DMS53 treated with DMSO at 0.1 percent for 48 hours (cell line): ENCODE data around the gene TMUB1.
A peak's percentile ranks its signal among the peaks of the same experiment; 100 is the strongest.

Experiments
- DNase-seq: peaks from one replicate; lab custom pipeline; 2025; ENCODE audit not compliant: unreplicated experiment; lab: John Stamatoyannopoulos, UW

Gene TMUB1

GRCh38 chr7:151071032-151071866 is 12.0 kb downstream of the TMUB1 start:
- no peak for DNase-seq

DNA sequence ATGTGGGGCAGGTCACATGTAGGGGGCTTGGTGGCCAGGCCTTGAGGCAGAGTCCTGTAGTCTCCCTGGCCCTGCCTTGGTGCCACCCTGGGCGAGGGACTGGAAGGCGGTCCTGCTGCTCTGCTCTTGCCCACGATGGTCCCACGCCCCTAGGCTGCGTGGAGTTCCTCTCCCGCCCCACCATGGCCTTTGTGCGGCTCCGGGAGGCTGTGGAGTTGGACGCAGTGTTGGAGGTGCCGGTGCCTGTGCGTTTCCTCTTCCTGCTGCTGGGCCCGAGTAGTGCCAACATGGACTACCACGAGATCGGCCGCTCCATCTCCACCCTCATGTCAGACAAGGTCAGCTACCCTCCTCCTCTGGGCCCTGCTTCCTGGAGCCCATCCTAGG is 12.7 kb downstream of the TMUB1 start:
- DNase-seq: no peak

- DNase-seq: no peak
These were observed 13.3 kb downstream of the TMUB1 start for GRCh38 chr7:151069841-151070573.

- no peak for DNase-seq
These were observed 15.1 kb downstream of the TMUB1 start for GRCh38 chr7:151068069-151068773.

DNA sequence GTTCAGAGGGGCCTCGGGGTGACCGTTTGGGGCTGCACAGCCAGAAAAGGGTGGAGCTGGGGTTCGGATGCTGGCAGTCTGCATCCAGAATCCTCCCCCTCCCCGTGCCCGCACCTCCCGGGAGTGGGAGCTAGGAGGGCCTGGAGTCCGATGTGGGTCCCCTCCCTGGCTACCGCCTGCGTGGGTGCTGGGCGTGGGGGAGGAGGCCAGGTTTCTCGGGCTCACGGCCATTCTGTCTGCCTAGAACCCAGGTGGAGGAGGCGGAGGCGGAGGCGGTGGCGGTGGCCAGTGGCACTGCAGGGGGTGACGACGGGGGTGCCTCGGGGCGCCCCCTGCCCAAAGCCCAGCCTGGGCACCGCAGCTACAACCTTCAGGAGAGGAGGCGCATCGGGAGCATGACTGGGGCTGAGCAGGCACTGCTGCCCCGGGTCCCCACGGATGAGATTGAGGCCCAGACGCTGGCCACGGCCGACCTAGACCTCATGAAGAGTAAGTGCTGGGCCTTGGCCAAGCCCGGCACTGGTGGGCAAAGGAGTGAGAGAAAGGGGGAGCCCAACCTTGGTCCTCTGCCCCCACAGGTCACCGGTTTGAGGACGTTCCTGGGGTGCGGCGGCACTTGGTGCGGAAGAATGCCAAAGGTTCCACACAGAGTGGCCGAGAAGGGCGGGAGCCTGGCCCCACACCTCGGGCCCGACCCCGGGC is 16.9 kb downstream of the TMUB1 start:
- no peak for DNase-seq

GRCh38 chr7:151065516-151065915 is 17.8 kb downstream of the TMUB1 start:
- DNase-seq: no peak

DNA sequence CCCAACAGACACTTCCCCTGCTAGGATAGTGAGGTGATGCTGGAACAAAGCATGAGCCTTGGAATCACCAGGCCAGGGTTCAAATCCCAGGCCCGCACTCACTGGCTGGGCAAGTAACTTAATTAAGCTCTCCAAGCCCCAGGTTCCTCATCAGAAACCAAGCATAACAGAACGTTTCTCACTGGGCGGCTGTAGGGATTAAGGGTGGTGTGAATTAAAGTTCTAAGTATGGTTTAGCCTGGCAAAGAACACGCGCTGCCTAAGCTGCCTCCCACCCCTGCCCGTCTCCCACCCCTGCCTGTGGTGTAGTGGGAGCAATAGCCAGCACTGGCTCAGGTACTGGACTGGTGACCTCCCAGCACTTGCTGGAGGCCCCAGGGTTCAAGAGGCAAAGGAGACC is 18.3 kb downstream of the TMUB1 start:
- DNase-seq: no peak

GRCh38 chr7:151064454-151064853 is 18.8 kb downstream of the TMUB1 start:
- no peak for DNase-seq

DNA sequence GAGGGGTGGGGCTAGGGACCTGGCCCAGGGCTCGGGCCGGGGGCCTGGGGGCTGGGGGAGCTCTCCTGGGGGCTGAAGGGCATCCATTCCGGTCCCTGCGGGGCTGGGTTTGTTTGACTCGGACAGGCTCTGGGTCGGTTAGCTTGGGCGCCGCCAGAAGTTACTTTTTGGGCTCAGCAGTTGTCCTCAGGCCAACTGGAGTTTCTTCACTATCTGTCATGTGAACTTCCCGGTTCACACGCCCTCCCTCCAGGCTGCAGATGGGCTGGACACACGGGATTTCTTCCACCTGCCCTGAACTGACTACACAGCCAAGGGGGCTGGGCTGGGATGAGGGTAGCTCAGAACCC is 20.1 kb downstream of the TMUB1 start:
- peak; percentile 19 for DNase-seq

DNA sequence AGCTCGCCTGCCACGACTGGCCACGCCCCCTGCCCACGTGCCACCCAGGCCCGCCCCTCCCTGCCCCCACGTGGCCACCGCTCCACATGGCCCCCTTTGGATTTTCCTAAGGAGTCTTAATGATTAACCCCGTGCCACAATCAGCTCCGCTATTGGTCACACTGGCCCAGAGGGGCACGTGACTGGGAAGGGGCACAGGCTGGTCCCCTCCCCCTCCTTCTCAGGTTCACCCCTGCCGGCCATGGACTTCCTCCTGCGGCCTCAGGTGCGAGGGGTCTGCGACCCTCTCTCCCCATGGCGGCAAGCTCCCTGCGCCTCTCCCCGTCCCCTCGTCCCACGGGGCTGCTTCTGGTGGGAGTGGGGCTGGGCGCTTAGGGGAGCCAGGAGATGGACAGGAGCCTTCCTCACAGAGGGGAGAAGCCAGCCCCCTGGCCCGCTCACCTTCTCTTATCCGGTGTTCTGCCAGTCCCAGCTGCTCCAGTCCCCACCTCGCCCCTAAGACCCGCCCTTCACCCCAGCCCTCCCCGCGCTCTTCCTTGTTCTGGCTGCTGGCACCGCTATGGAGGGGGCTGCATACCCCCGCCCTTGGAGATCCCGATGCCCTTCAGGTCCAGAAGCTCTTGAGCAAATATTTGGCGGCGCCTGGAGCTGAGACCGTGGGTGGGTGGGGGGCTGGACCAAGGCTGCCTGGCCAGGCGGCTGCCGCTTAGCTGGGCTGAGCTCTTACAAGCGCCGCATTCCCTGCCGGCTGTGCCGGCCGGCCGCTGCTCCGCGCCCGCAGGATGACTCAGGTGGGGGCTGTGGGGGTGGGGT is 20.7 kb downstream of the TMUB1 start:
- DNase-seq: peak; percentile 96

DNA sequence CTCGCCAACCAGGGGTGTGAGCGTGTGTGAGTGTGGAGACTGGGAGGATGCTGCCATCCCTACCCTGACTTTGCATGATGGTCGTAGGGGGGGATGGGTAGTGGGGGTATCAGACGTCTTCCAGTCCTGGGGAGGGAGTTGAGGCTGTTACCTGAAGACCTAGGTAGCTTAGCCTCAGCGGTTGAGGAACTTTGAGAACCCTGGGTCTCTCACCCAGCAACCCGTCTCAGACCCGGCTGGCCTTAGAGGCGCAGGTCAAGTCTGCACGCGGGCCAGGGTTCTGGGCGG is 21.2 kb downstream of the TMUB1 start:
- no peak for DNase-seq

DNA sequence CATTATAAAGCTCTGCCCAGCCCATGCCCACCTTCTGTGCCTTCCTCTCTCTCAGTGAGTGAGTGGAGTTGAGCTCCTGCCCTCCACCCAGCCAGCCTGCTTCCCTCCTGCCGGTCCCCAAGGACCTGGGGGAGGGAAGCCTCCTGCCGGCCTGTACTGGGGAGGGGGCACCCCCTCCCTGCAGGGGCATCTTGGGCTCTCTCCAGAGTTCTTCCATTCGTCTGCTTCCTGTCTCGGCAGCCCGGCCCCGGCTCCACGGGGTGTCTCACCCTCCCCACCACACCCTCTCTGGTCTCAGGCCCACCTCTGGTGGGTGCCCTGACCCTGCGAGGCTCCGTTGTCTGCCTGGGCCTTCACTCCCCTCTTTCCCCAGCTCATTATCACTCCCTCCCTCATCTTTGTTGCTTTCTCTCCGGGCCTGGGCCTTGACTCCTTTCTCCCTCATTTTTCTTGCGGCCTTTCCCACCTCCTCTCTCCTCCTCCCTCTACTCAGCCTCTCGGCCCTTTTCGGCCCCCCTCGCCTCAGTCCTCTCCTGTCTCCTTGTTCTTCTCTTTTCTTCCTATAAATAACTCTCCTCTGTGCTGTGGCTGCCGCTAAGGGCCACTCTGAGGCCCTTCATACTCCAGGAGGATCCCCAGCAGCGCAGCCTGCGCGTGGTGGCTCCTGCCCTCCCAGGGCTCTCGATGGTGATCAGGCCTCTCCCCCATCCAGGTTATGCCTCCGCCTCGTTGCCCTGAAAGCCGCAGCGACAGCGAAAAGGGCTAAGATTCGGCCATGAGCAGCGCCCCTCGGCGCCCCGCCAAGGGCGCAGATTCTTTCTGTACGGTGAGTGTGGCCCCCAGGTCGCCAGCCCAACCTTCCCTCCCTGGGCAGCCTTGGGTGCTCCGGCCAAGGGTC is 21.8 kb downstream of the TMUB1 start:
- DNase-seq: no peak

DNA sequence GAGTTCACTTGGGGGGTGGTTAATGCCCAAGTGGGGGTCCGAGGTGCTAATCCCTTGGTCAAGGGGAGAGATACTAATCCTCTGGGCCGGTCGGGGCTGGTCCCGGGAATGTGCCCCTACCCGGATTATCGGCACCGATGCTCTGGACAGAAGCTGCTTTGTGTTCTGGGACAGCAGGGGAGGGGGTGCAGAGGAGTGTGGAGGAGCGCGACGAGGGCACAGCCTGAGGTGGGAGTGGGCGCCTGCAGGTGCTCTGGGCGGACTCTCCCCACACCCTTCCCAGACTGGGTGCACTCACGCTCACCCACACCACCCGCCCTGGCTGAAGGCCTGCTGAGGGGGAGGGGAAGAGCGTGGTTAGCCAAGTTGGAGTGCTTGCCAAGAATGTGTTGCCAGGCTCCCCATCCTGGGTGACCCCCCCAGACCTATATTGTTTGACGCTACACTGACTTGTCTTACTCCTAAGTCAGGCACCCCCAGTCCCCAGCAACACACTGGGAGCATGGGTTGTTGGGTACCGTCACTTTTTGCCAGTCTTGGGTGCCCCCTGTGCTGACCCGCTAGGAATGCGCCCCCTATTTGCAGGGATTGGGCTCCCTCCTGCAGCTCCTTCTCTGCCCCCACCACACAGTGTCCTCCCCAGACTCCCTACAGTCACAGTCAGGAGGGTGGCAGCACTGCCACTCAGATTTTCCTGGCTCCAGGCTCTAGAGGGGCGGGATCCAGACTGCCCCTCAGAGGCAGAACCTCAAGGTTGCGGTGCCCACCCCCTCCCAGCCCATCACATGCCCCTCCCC is 22.7 kb downstream of the TMUB1 start:
- no peak for DNase-seq

GRCh38 chr7:151060113-151060415 is 23.2 kb downstream of the TMUB1 start:
- no peak for DNase-seq

DNA sequence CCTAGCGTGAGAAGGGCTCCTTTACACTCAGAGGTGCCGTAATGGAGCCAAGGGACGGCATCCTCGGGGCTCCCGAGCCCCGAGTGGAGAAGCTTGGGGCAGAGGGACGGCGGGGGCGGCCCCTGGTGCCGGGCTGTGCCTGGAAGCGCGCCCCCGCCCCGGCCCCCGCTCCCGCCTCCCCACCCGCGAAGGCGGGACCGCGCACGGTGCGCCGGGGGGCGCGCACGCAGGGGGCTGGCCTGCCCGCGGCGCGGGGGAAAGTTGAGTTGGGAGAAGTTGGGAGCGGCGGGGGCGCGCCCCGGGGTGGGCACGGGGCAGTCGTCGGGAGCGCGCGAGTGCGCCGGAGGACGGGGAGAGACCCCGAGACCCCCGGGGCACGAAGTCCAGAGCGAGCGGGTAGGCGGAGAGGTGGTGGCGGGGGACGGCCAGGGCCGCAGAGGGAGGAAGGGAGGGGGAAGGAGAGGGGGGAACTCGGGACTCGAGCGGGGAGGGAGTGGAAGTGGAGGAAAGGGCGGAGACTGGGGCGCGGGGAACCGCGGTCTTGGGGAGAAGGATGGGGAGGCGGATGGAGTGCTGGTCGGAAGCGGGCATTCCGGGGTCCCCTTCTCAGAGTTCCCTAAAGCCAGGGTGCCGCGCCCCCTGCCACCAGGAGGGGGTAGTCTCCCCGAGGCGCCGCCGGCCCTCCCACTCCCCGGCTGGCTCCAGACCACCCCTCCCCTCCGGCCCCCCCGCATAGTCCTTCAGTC is 23.8 kb downstream of the TMUB1 start, which contains the start of gene SLC4A2:
SLC4A2 (plus strand) TSS at position 223 of the 746 bp plus-strand sequence. CDS start 2,399 bp downstream, outside the sequence.
- peak; percentile 54 for DNase-seq

DNA sequence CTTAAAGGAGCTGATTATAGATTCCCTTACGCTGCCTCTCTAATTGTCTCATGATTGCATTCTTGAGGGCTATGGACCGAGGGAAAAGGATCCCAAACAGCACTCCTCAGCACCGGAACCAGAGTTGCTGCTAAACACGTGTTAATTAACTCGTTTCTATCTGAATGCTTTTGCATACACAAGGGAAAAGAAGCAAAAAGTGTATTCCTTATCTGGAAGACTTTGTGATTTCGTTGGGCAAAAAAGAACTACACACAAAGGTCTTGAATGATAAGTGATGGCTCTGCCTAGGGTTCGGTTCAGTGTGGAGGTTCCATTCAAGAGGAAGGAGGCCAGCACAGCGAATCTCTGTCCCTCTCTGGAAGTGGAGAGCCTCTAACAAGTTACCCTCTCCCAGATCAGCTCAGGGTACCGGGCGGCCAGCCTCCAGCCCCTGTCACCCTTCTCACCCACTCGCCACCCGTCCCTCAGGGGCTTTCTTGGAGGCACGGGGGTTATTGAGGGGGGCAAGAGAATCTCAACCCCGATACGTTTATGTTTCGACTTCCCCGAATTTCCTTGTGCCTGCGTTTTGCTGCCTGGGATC is 24.4 kb downstream of the TMUB1 start:
- peak; percentile 55 for DNase-seq

- DNase-seq: peak; percentile 99
These were observed 25.1 kb downstream of the TMUB1 start for GRCh38 chr7:151057989-151058780.
